SK-N-SH treated with all-trans-retinoic acid at 6 μM for 48 hours (cell line): ENCODE results near the gene S100A14.

ENCODE experiments used
- ATAC-seq: fragments of 200-7000 bp; cut with Tn5 transposase; 3 replicates; pipeline ENCODE4 v1.9.1; 2020; ENCODE audit warnings: mild to moderate bottlenecking, moderate library complexity
- ARNTL ChIP-seq: fragments of 450-650 bp; formaldehyde crosslinking; IDR thresholded peaks from 2 replicates; pipeline ENCODE4 v1.5.0; 2020; ENCODE audit warnings: low read depth, mild to moderate bottlenecking, moderate library complexity, borderline replicate concordance
- BACH2 ChIP-seq: fragments of 250-450 bp; sonication (Bioruptor Pico); IDR thresholded peaks from 2 replicates; pipeline ENCODE4 v1.9.0; 2021; ENCODE audit warnings: mild to moderate bottlenecking, borderline replicate concordance
- CSDC2 ChIP-seq: fragments of 250-450 bp; sonication (Bioruptor Pico); IDR thresholded peaks from 2 replicates; pipeline ENCODE4 v1.5.0; 2020; ENCODE audit warnings: mild to moderate bottlenecking, moderate library complexity
- ESRRG ChIP-seq: fragments of 250-450 bp; sonication (Bioruptor Pico); IDR thresholded peaks from 2 replicates; pipeline ENCODE4 v1.6.1; 2021; ENCODE audit warnings: mild to moderate bottlenecking
- GLIS3 ChIP-seq: fragments of 250-450 bp; sonication (Bioruptor Pico); IDR thresholded peaks from 2 replicates; pipeline ENCODE4 v1.5.0; 2020; ENCODE audit warnings: mild to moderate bottlenecking, moderate library complexity
- ISL1 ChIP-seq: fragments of 250-450 bp; sonication (Bioruptor Pico); IDR thresholded peaks from 2 replicates; pipeline ENCODE4 v2.1.2; 2022; ENCODE audit warnings: mild to moderate bottlenecking, moderate library complexity
- OSR1 ChIP-seq: fragments of 250-450 bp; sonication (Bioruptor Pico); IDR thresholded peaks from 2 replicates; pipeline ENCODE4 v1.8.0; 2022; ENCODE audit warnings: moderate library complexity, mild to moderate bottlenecking, inconsistent platforms
- POU6F1 ChIP-seq: fragments of 250-450 bp; sonication (Bioruptor Pico); IDR thresholded peaks from 2 replicates; pipeline ENCODE4 v1.8.0; 2021; ENCODE audit warnings: low read depth, mild to moderate bottlenecking, moderate library complexity, borderline replicate concordance
- PPARA ChIP-seq: fragments of 250-450 bp; sonication (Bioruptor Pico); IDR thresholded peaks from 2 replicates; pipeline ENCODE4 v1.5.0; 2020; ENCODE audit warnings: mild to moderate bottlenecking, borderline replicate concordance
- RARB ChIP-seq: fragments of 250-450 bp; sonication (Bioruptor Pico); IDR thresholded peaks from 2 replicates; pipeline ENCODE4 v1.8.0; 2021; ENCODE audit warnings: mild to moderate bottlenecking, moderate library complexity
- SNAI2 ChIP-seq: fragments of 250-450 bp; sonication (Bioruptor Pico); IDR thresholded peaks from 2 replicates; pipeline ENCODE4 v1.5.0; 2020; ENCODE audit warnings: mild to moderate bottlenecking, moderate library complexity
- TCF4 ChIP-seq: fragments of 250-450 bp; sonication (Bioruptor Pico); IDR thresholded peaks from 2 replicates; pipeline ENCODE4 v1.8.0; 2021; ENCODE audit warnings: mild to moderate bottlenecking, moderate library complexity, borderline replicate concordance
- TOX ChIP-seq: fragments of 250-450 bp; sonication (Bioruptor Pico); IDR thresholded peaks from 2 replicates; pipeline ENCODE4 v1.8.0; 2021; ENCODE audit warnings: mild to moderate bottlenecking, moderate library complexity, borderline replicate concordance
- TSHZ2 ChIP-seq: fragments of 250-450 bp; sonication (Bioruptor Pico); IDR thresholded peaks from 2 replicates; pipeline ENCODE4 v1.5.0; 2020; ENCODE audit warnings: mild to moderate bottlenecking, moderate library complexity
- ZC3H10 ChIP-seq: fragments of 250-450 bp; sonication (Bioruptor Pico); IDR thresholded peaks from 2 replicates; pipeline ENCODE4 v1.5.1; 2021; ENCODE audit warnings: mild to moderate bottlenecking, moderate library complexity
- ZFP3 ChIP-seq: fragments of 250-450 bp; sonication (Bioruptor Pico); IDR thresholded peaks from 2 replicates; pipeline ENCODE4 v1.5.0; 2020; ENCODE audit warnings: mild to moderate bottlenecking, moderate library complexity
- ZFP30 ChIP-seq: fragments of 450-650 bp; formaldehyde crosslinking; IDR thresholded peaks from 2 replicates; pipeline ENCODE4 v1.5.0; 2022; ENCODE audit warnings: mild to moderate bottlenecking, moderate library complexity
- ZNF565 ChIP-seq: fragments of 450-650 bp; formaldehyde crosslinking; conservative IDR thresholded peaks from 2 replicates; pipeline ENCODE4 v1.5.0; 2020; ENCODE audit warnings: low read depth, mild to moderate bottlenecking, moderate library complexity
- ZNF70 ChIP-seq: fragments of 450-650 bp; formaldehyde crosslinking; IDR thresholded peaks from 2 replicates; pipeline ENCODE4 v1.5.0; 2020; ENCODE audit warnings: mild to moderate bottlenecking, moderate library complexity
- ZNF8 ChIP-seq: fragments of 450-650 bp; formaldehyde crosslinking; IDR thresholded peaks from 2 replicates; pipeline ENCODE4 v1.5.0; 2020; ENCODE audit warnings: mild to moderate bottlenecking, moderate library complexity
- TF ChIP-seq, protein P1 (sequence below): fragments of 250-450 bp; sonication (Bioruptor Pico); IDR thresholded peaks from 2 replicates; pipeline ENCODE4 v1.5.1; 2020; ENCODE audit warnings: low read depth, mild to moderate bottlenecking, moderate library complexity

The S100A14 gene

DNA sequence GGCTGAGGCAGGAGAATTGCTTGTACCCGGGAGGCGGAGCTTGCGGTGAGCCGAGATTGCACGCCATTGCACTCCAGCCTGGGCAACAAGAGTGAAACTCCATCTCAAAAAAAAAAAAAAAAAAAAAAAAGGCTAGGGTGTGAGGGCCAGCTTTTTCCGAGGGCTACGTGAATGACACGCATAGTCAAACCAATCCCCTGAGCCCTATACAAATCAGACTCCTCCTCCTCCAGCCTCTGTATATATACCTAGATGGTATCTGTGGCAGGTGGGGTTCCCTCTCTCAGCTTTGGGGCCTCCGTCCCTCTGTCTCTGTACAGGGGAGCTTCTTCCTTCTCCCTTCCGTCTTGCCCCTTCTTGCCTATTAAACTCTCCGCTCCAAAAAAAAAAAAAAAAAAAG, 9.9 kb downstream of the S100A14 start:
- ATAC-seq: no peak
- TF ChIP-seq ISL1 (CRISPR knock-in tag) (no peak), ARNTL (CRISPR knock-in tag) (no peak), TCF4 (no peak), ZNF8 (no peak), TSHZ2 (CRISPR knock-in tag) (no peak), ZFP30 (CRISPR knock-in tag) (no peak), ESRRG (no peak), ZNF565 (CRISPR knock-in tag) (no peak), ZFP3 (CRISPR knock-in tag) (no peak), BACH2 (CRISPR knock-in tag) (no peak), SNAI2 (CRISPR knock-in tag) (no peak), ZC3H10 (no peak), OSR1 (CRISPR knock-in tag) (no peak), TOX (CRISPR knock-in tag) (no peak), POU6F1 (CRISPR knock-in tag) (no peak), PPARA (CRISPR knock-in tag) (no peak)
- TF ChIP-seq, protein P1, sequence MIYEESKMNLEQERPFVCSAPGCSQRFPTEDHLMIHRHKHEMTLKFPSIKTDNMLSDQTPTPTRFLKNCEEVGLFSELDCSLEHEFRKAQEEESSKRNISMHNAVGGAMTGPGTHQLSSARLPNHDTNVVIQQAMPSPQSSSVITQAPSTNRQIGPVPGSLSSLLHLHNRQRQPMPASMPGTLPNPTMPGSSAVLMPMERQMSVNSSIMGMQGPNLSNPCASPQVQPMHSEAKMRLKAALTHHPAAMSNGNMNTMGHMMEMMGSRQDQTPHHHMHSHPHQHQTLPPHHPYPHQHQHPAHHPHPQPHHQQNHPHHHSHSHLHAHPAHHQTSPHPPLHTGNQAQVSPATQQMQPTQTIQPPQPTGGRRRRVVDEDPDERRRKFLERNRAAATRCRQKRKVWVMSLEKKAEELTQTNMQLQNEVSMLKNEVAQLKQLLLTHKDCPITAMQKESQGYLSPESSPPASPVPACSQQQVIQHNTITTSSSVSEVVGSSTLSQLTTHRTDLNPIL: no peak

DNA sequence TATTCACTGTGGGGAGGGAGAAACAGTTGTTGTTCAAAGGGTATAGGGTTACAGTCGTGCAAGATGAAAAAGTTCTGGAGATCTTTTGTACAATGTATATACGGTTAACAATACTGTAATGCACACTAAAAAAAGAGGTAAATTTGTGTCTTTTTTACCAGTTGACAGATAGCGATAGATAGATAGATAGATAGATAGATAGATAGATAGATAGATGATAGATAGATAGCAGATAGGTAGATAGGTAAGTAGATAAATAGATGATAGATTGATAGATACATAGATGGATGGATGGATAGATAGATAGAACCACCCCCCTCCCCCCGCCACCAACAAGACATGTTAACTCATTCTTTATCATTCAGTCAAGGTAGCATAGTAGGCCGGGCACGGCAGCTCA, 13.4 kb downstream of the S100A14 start:
- no peak for TF ChIP-seq SNAI2 (CRISPR knock-in tag)
- TF ChIP-seq TCF4: no peak
- TF ChIP-seq OSR1 (CRISPR knock-in tag): no peak
- TF ChIP-seq, protein P1: no peak
- no peak for TF ChIP-seq POU6F1 (CRISPR knock-in tag)
- TF ChIP-seq ZNF8: no peak
- no peak for TF ChIP-seq ISL1 (CRISPR knock-in tag)
- no peak for TF ChIP-seq ESRRG
- no peak for TF ChIP-seq ARNTL (CRISPR knock-in tag)
- TF ChIP-seq ZFP30 (CRISPR knock-in tag): no peak
- TF ChIP-seq TSHZ2 (CRISPR knock-in tag): no peak
- TF ChIP-seq RARB (CRISPR knock-in tag): no peak
- no peak for TF ChIP-seq ZNF70 (CRISPR knock-in tag)
- no peak for TF ChIP-seq ZFP3 (CRISPR knock-in tag)
- TF ChIP-seq PPARA (CRISPR knock-in tag): no peak
- no peak for TF ChIP-seq CSDC2 (CRISPR knock-in tag)
- TF ChIP-seq GLIS3 (CRISPR knock-in tag): no peak
- TF ChIP-seq BACH2 (CRISPR knock-in tag): no peak
- no peak for ATAC-seq
